Omental fat pad (tissue), 4 donors: ENCODE data around the gene RUNX3. TPM values are rescaled to one million over a fixed set of nuclear protein-coding genes. Genes with fewer than 3 reads are reported as not detected.
A peak's percentile ranks its signal among the peaks of the same experiment; 100 is the strongest.

ENCODE experiments used
- ATAC-seq: fragments of 150-250 bp; one replicate; pipeline ENCODE4 v1.9.1; 2016; ENCODE audit warnings: mild to moderate bottlenecking, moderate library complexity; ENCODE audit not compliant: low FRiP score
- DNase-seq: peaks from one replicate; pipeline ENCODE4 v3.0.0-alpha.2; 2019; ENCODE audit warnings: low spot score
- CTCF ChIP-seq, 3 donors: fragments of 450-650 bp; IDR thresholded peaks; one replicate each; pipeline ENCODE4 v1.5.1; 2016 to 2017; ENCODE audit warnings: antibody characterized with exemption in 3 of 3, mild to moderate bottlenecking in 3 of 3, moderate library complexity in 2 of 3
- total RNA-seq, 4 donors: library from RNA; depleted of rRNA; stranded (reverse); fragments of >200 nt; gene quantifications; one replicate each; pipeline ENCODE4 v1.1.0, GENCODE V29; 2016

The RUNX3 gene
- total RNA-seq, 4 donors from 2014 or later = 1.6 to 6.7 (median 3.8) TPM

GRCh38 chr1:24902471-24902891 is 27.6 kb downstream of the RUNX3 start:
- DNase-seq (no peak), ATAC-seq (no peak)
- no peak for TF ChIP-seq CTCF (IDR thresholded peaks at IDR 0.05)

GRCh38 chr1:24901791-24902470 is 28.1 kb downstream of the RUNX3 start:
- no peak for ATAC-seq
- peak; percentile 17 for DNase-seq
- TF ChIP-seq CTCF (IDR thresholded peaks at IDR 0.05) = no peak

DNA sequence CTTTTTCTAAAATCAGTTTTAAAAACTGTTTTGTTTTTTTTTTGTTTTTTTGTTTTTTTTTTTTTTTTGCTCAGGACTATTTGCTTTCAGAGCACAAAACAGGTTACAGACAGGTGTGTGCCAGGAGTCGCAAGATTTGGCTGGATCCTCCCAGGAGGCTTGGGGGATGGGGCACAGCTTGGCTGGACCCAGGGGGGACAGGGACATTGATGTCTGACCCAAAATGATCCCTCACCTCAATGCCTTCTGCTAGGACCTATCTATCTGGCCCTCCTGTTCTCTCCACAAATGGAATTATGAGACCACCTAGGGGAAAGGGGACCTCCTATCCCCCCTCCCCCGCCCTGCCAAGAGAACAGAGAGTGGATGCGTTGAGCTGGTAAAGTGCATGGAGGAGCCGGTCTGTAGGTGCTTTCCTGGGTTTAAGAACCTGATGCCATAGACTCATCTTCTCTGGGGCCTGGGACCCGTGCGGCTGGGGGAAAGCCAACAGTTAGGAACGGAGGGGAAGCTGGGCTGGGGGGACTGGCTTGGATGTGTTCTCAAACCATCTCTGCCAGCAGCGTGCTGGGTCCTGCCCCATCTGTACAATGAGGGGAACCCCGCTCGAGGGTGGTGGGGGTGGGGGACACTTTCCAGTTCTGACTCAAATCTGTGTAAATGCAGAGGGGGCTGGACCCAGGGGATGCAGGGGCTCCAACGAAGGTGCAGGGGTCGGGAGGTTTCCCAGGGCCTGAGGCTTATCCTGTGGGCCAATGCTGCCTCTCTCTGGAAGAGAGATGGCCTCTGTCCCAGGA is 28.9 kb downstream of the RUNX3 start:
- ATAC-seq (no peak), DNase-seq (peak; percentile 14)
- TF ChIP-seq CTCF (IDR thresholded peaks at IDR 0.05) = no peak

DNA sequence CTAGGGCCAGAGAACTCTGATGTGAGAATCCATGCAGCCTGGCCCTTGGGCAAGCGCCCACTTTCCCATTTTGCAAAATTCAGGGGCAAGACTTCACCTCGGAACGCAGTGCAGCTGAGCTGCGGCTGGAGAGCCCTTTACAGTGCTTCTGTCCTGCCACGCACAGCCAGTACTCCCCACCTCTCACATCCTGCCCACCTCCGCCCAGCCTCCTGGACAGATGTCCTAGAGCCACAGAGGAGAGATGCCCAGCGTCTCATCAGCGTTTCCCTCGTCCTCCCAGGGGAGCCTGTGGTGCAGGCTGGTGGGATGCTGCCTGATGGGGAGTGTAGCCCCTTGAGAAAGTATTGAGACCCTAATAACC is 29.6 kb downstream of the RUNX3 start:
- ATAC-seq (no peak), DNase-seq (peak; percentile 17)
- TF ChIP-seq CTCF (IDR thresholded peaks at IDR 0.05) = no peak

DNA sequence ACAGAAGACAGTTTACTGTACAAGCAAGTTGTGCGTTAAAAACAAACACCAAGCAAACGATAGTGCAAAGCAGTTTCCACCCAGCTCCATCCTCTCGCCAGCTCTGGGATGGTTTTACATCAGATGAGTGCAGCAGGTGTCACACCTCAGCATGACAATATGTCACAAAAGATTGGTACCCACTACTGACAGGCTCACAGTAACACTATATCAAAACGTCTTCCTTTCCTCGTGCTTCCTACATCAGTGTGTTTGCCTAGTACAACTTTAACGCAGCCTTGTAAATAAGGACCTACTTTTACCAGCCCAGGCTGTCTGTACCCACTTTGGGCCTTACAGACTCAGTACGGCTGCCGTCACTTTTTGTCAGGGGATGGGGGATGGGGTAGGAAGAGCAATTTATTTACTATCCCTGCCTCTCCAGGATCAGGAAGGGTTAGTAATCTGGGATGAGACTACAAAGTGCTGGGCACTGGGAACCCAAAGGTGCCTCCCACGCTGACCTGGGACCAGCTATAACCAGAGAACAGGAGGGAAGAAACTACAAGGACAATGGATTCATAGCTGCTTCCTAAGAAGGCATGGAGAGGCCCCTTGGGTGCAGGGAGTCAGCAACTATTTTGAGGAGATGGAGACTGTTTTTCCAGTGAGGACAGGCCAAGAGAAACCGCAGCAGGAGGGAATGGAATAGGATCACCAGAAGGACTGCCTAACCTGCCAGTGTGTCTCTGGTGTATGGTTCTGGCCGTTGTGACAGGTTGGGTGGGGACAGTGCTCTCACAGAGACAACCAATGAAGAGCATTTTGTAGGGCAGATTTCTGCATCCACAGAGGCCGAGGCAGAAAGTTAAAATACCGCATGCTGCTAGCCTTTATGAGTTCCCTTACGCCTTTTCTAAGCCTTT is 30.2 kb downstream of the RUNX3 start:
- ATAC-seq (no peak), DNase-seq (no peak)
- no peak for TF ChIP-seq CTCF (IDR thresholded peaks at IDR 0.05)

- peak; percentile 20 for DNase-seq
- no peak for ATAC-seq
- TF ChIP-seq CTCF (IDR thresholded peaks at IDR 0.05) = no peak
Measured at GRCh38 chr1:24898909-24899439, 31.1 kb downstream of the RUNX3 start.
